ENCODE data around the gene TRUB2.

The TRUB2 gene

GRCh38 chr9:128271112-128271511, 51.1 kb downstream of the TRUB2 start:
- DNase-seq (ENCODE audit: low read depth in 2 of 2), result no peak

- DNase-seq (ENCODE audit: low read depth in 2 of 2), result no peak
Observed at GRCh38 chr9:128266868-128267590, 55.2 kb downstream of the TRUB2 start.

DNA sequence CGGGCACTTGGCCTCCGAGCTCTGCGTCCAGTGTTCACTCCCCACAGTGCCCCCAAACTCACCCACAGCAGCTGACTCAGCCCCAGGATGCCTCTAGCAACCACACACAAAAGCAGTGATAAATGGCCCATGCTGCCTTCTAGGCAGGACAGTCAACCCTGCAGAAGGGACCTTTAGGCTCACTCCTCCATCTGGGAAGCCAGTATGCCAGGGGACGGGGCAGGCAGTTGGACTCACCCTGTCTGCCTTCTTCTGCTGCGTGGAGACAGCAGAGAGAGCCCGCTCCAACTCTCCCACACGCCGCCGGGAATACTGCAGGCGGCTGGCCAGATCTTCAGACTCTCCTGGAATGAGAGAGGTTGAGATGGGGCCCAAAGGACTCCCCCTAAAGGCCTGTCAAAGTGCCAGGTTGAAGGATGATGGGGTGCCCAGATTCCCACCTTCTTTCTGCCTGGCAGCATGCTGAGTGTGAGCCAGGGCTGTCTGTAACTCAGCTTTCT, 56.8 kb downstream of the TRUB2 start:
- DNase-seq (ENCODE audit: low read depth in 2 of 2), result no peak

- no peak for DNase-seq (ENCODE audit: low read depth in 2 of 2)
Observed at GRCh38 chr9:128262687-128263086, 59.6 kb downstream of the TRUB2 start.

DNA sequence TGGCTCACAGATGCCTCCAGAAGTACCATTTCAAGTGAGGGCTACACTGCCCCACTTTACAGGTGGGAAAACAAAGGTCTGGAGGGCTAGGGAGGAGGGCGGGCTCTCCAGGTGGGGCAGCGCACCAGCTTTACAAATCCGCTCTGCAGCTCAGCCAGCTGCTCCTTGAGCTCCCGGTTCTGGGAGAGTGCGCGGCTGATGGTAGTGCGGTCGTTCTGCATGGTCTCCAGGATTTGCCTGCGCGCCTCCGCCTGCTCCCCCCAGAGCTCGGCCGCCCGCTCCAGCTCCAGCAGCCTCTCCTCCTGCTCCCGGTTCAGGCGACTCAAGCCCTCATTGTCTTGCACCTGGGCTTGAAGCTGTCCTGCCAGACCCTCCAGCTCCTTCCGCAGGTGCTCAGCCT, 61.9 kb downstream of the TRUB2 start:
- no peak for DNase-seq (ENCODE audit: low read depth in 2 of 2)

DNA sequence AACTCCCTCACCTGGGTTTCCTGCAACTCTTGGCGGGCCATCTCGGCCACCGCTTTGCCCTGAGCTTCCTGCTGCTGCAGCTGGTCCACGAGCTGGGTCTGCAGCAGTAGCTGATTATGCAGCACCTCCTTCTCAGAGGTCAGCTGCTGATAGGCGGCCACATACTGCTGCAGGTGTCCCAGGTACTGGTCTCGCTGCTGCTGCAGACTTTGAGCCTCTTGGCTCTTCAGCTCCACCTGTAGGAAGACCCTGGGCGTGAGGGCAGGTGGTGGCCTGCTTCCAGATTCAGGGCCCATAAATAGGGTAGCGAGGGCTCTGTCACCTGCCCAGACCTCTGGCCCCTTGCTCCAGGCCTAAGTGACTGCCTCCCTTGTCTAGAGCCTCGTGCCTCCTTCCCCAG, 63.1 kb downstream of the TRUB2 start:
- no peak for DNase-seq (ENCODE audit: low read depth in 2 of 2)

DNA sequence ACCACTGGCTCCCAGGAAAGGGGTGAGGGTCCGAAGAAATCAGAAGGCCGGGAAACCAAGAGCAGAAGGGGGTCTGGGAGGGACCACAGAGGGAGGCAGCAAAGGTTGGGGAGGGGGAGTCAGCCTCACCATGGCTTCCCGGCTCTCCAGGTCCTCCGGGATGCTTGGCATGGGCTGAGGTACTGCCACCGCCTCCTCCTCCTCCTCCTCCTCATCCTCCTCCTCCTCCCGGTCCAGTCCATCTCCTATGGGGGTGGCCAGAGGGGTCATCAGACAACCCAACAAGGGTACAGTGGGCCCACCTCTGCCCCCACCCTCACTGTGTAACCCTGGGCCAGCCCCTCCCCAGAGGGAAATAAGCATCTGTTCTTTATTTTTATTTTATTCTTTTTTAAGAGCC, 63.9 kb downstream of the TRUB2 start:
- DNase-seq (ENCODE audit: low read depth in 2 of 2), result no peak

- DNase-seq (ENCODE audit: low read depth in 2 of 2), result no peak
Observed at GRCh38 chr9:128257907-128258306, 64.3 kb downstream of the TRUB2 start.

GRCh38 chr9:128257086-128257825, 65.0 kb downstream of the TRUB2 start:
- no peak for DNase-seq (ENCODE audit: low read depth in 2 of 2)

Measured in stimulated activated CD8-positive, alpha-beta memory T cell treated with anti-CD3 and anti-CD28 coated beads, Interleukin-15, amount 100 ng/mL, for 48 hours (primary cell).